Activated T-helper 1 cell treated with Interleukin-2 at 50 U/mL for 16 hours (primary cell): ENCODE results near the gene TTL.
"Not testable (repeated sequence)": the region's sequence is repeated elsewhere in the genome, so short reads cannot be mapped to it uniquely, and the experiment has no call there.

Experiments used
- DNase-seq: peaks from one replicate; pipeline ENCODE4 v3.0.0-alpha.2; 2020; ENCODE audit warnings: low read depth

Gene TTL

GRCh38 chr2:112481528-112482233 lies at the start of gene TTL:
Gene TTL (plus strand): TSS chr2:112482156. CDS start chr2:112482345, 189 bp downstream.
- peak; percentile 74 for DNase-seq

GRCh38 chr2:112432390-112432734 lies 49.6 kb upstream of the TTL start:
- DNase-seq, result not testable (repeated sequence)

- not testable (repeated sequence) for DNase-seq
Measured at GRCh38 chr2:112432735-112433479, 49.0 kb upstream of the TTL start.

GRCh38 chr2:112433480-112433879 lies 48.5 kb upstream of the TTL start, which contains the start of gene RGPD8:
Gene RGPD8 (minus strand): TSS chr2:112433645. CDS start chr2:112433453, 192 bp downstream.
- DNase-seq, result peak; percentile 90

GRCh38 chr2:112433932-112434730 lies 47.8 kb upstream of the TTL start:
- DNase-seq, result no peak

GRCh38 chr2:112434890-112435715 lies 46.9 kb upstream of the TTL start:
- DNase-seq, result not testable (repeated sequence)

- not testable (repeated sequence) for DNase-seq
Measured at GRCh38 chr2:112435716-112436431, 46.1 kb upstream of the TTL start.

GRCh38 chr2:112436993-112437392 lies 45.0 kb upstream of the TTL start:
- not testable (repeated sequence) for DNase-seq

- DNase-seq, result not testable (repeated sequence)
Measured at GRCh38 chr2:112437405-112437831, 44.5 kb upstream of the TTL start.

GRCh38 chr2:112438603-112439261 lies 43.2 kb upstream of the TTL start:
- DNase-seq, result not testable (repeated sequence)

GRCh38 chr2:112444256-112444655 lies 37.7 kb upstream of the TTL start:
- DNase-seq, result not testable (repeated sequence)

GRCh38 chr2:112449854-112450253 lies 32.1 kb upstream of the TTL start:
- DNase-seq, result no peak

GRCh38 chr2:112451317-112451716 lies 30.6 kb upstream of the TTL start:
- DNase-seq, result no peak

- DNase-seq, result no peak
Measured at GRCh38 chr2:112454586-112454985, 27.4 kb upstream of the TTL start.

GRCh38 chr2:112459372-112459771 lies 22.6 kb upstream of the TTL start:
- DNase-seq, result no peak

- no peak for DNase-seq
Measured at GRCh38 chr2:112462178-112462577, 19.8 kb upstream of the TTL start.

- no peak for DNase-seq
Measured at GRCh38 chr2:112463256-112463655, 18.7 kb upstream of the TTL start.

- no peak for DNase-seq
Measured at GRCh38 chr2:112465382-112465781, 16.6 kb upstream of the TTL start.

GRCh38 chr2:112472547-112473263 lies 9.3 kb upstream of the TTL start:
- no peak for DNase-seq
